ENCODE measurements around the gene GIPR.

GRCh38 chr19:45674946-45675345 lies 6.9 kb downstream of the GIPR start:
- TF ChIP-seq CREB5 (CRISPR knock-in tag; IDR thresholded peaks at IDR 0.05; ENCODE audit: low read depth) (no peak), ZNF565 (CRISPR knock-in tag; conservative IDR thresholded peaks at IDR 0.05; ENCODE audit: low read depth) (no peak), PPARA (CRISPR knock-in tag; IDR thresholded peaks at IDR 0.05; ENCODE audit: borderline replicate concordance) (no peak), POU6F1 (CRISPR knock-in tag; IDR thresholded peaks at IDR 0.05; ENCODE audit: borderline replicate concordance, low read depth) (no peak), CSDC2 (CRISPR knock-in tag; IDR thresholded peaks at IDR 0.05) (no peak), RARB (CRISPR knock-in tag; IDR thresholded peaks at IDR 0.05) (no peak), ISL1 (CRISPR knock-in tag; IDR thresholded peaks at IDR 0.05) (no peak), ZFP3 (CRISPR knock-in tag; IDR thresholded peaks at IDR 0.05) (no peak), ZNF70 (CRISPR knock-in tag; IDR thresholded peaks at IDR 0.05) (no peak), CSRNP3 (CRISPR knock-in tag; IDR thresholded peaks at IDR 0.05) (no peak), TOX (CRISPR knock-in tag; IDR thresholded peaks at IDR 0.05; ENCODE audit: borderline replicate concordance) (no peak), ZFP30 (CRISPR knock-in tag; IDR thresholded peaks at IDR 0.05) (no peak)

Data from SK-N-SH treated with all-trans-retinoic acid at 6 μM for 48 hours (cell line).